Measurements from ENCODE around the gene TUBB4B. TPM values are rescaled to one million over a fixed set of nuclear protein-coding genes. Genes with fewer than 3 reads are reported as not detected.

Gene TUBB4B
- polyA plus RNA-seq, 2 of the 4 experiments (the other 2 are of a cell fraction), result 256 to 671 TPM

DNA sequence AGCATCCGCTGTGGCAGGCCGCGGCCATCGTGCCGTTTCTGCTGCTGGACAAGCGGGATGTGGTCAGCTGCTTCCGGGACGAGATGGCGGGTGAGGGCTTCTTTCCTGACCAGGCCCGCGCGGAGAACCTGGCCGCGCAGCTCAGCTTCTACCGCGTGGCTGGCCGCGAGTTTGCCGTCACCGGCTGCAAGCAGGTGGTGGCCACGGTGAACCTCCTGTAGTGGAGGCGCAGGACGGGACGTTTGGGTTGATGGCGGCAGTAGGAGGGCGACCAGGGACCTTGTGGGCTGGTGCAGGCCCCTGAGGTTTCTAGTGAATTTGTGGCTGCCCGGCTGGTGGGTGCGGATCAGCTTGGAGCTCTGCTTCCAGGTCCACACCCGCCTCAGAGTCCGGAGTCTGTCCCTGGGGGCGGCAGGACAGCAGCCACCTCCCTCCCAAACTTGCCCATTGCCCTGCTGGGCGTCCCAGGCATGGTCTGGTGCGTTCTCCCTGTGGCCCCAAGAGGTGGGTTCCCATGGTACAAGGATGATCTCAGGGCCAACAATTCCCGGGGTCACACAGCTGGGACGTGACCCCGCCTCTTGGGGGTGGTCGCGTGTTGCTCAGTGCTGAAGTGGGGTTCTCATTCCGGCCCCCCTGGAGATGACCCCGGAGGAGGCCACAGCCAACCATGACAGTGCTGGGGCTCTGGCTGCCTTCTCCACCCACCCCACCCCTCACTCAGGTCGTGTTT is 38.8 kb downstream of the TUBB4B start:
- no peak for TF ChIP-seq CHD2 (IDR thresholded peaks at IDR 0.05; ENCODE audit: low read length, partially characterized antibody)
- TF ChIP-seq BHLHE40 (IDR thresholded peaks at IDR 0.05; ENCODE audit: low read depth, low read length), result no peak
- TF ChIP-seq RNF2 (IDR thresholded peaks at IDR 0.05; ENCODE audit: borderline replicate concordance, low read depth), result no peak
- no peak for TF ChIP-seq FOSL2 (IDR thresholded peaks at IDR 0.05)
- TF ChIP-seq FOSL2 (CRISPR knock-in tag; IDR thresholded peaks at IDR 0.05), result no peak
- no peak for TF ChIP-seq SMC3 (IDR thresholded peaks at IDR 0.05)
- TF ChIP-seq HDAC2 (IDR thresholded peaks at IDR 0.05), result no peak
- TF ChIP-seq, protein P1, sequence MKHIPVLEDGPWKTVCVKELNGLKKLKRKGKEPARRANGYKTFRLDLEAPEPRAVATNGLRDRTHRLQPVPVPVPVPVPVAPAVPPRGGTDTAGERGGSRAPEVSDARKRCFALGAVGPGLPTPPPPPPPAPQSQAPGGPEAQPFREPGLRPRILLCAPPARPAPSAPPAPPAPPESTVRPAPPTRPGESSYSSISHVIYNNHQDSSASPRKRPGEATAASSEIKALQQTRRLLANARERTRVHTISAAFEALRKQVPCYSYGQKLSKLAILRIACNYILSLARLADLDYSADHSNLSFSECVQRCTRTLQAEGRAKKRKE (CRISPR knock-in tag; IDR thresholded peaks at IDR 0.05; ENCODE audit: low read depth), result no peak
- TF ChIP-seq, protein P2, sequence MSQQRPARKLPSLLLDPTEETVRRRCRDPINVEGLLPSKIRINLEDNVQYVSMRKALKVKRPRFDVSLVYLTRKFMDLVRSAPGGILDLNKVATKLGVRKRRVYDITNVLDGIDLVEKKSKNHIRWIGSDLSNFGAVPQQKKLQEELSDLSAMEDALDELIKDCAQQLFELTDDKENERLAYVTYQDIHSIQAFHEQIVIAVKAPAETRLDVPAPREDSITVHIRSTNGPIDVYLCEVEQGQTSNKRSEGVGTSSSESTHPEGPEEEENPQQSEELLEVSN (IDR thresholded peaks at IDR 0.05; ENCODE audit: borderline replicate concordance, low read depth), result no peak
- TF ChIP-seq RCOR1 (IDR thresholded peaks at IDR 0.05; ENCODE audit: low read depth, low read length), result no peak
- TF ChIP-seq JUNB (IDR thresholded peaks at IDR 0.05), result no peak
- no peak for TF ChIP-seq SREBF2 (IDR thresholded peaks at IDR 0.05)
- TF ChIP-seq JUN (IDR thresholded peaks at IDR 0.05), result no peak
- TF ChIP-seq, protein P3, sequence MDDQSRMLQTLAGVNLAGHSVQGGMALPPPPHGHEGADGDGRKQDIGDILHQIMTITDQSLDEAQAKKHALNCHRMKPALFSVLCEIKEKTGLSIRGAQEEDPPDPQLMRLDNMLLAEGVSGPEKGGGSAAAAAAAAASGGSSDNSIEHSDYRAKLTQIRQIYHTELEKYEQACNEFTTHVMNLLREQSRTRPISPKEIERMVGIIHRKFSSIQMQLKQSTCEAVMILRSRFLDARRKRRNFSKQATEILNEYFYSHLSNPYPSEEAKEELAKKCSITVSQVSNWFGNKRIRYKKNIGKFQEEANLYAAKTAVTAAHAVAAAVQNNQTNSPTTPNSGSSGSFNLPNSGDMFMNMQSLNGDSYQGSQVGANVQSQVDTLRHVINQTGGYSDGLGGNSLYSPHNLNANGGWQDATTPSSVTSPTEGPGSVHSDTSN (IDR thresholded peaks at IDR 0.05), result no peak
- TF ChIP-seq ZC3H11A (IDR thresholded peaks at IDR 0.05), result no peak
- TF ChIP-seq HOXB13 (CRISPR knock-in tag; IDR thresholded peaks at IDR 0.05; ENCODE audit: low read depth), result no peak
- TF ChIP-seq, protein P4, sequence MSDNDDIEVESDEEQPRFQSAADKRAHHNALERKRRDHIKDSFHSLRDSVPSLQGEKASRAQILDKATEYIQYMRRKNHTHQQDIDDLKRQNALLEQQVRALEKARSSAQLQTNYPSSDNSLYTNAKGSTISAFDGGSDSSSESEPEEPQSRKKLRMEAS (IDR thresholded peaks at IDR 0.05), result no peak
- WGBS (ENCODE audit: missing lambda C conversion rate), result 95% methylated on average over 34 of the region's 41 CpGs
- no peaks in the 10 kb centered on the region for H3K9me3 ChIP-seq
- DNase-seq (ENCODE audit: low read depth in 1 of 2, low spot score in 1 of 2) (no peak), ATAC-seq (no peak), FAIRE-seq (no peak)
- H3K4me2 ChIP-seq, result no peak overlapping the region
- no peak overlapping the region for H3K4me3 ChIP-seq
- H3K4me1 ChIP-seq, result peaks cover 32% of the 10 kb centered on the region
- ChIA-PET POLR2A (interaction anchor here (1.4 kb wide), 1 partner anchor 39 kb away, joined by 4 read pairs; the partner anchor contains the start of gene TUBB4B), CTCF (interaction anchor here (1.0 to 2.5 kb wide), 8 partner anchors 10 to 273 kb away, joined by 3 to 9 read pairs (median 3); partner anchors contain the start of gene NRARP)
- no peak overlapping the region for H3K27ac ChIP-seq

DNA sequence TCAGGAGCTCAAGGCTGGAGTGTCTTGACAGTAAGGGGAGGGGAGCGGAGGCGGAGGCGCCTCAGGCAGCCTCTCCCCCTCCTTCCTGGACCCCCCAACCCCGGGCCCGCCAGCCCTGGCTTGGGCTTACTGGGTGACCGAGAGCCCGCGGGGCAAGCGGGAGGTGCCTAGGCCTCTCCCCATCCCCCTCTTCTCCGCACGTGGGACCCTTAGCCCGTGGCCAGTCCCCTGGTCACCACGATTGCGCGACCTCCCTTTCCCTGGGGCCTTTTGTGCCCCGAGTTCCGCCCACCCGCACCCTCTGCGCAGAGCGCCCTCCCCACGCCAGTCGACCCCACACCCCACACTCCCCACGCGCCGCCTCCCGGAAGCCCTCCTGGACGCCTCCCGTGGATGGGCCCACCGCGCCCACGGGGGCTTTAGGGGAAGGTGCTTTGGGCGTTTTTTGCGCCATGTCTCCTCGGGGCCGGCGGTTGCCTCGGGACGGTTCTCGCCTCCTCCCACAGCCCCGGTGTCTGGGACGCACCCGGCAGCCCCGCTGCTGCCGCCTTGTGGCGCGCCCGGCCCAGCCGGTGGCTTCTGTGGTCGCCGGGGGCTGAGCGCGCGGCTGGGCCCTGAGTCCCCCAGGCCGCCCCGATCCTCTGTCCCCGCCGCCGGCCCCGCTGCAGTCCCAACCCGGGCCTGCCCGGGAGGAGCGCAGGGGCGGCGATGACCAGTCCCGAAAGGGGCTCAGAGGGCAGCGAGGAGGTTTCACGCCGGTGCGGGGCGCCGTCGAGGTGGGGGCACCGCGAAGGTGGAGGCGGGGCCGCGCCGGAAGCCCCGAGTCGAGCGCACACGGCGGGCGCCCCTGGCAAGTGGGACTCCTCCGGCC is 39.6 kb downstream of the TUBB4B start:
- DNase-seq (ENCODE audit: low read depth in 1 of 2, low spot score in 1 of 2), result no peak
- no peaks in the 10 kb centered on the region for H3K9me3 ChIP-seq
- peaks cover 27% of the 10 kb centered on the region for H3K4me1 ChIP-seq
- H3K4me2 ChIP-seq, result no peak overlapping the region
- CTCF ChIA-PET, result interaction anchor here (0.9 to 2.5 kb wide), 6 partner anchors 9 to 44 kb away, joined by 3 to 9 read pairs (median 4); partner anchors contain the start of gene NRARP
- POLR2A ChIA-PET, result no interaction called here
- no peak overlapping the region for H3K4me3 ChIP-seq
- WGBS (ENCODE audit: missing lambda C conversion rate), result 95% methylated on average over 70 of the region's 85 CpGs
- TF ChIP-seq HDAC2 (IDR thresholded peaks at IDR 0.05) (no peak), BHLHE40 (IDR thresholded peaks at IDR 0.05; ENCODE audit: low read depth, low read length) (no peak), MAZ (IDR thresholded peaks at IDR 0.05; ENCODE audit: borderline replicate concordance, low read depth, low read length) (no peak), ZC3H11A (IDR thresholded peaks at IDR 0.05) (no peak), RARB (CRISPR knock-in tag; IDR thresholded peaks at IDR 0.05) (no peak), HOXB13 (CRISPR knock-in tag; IDR thresholded peaks at IDR 0.05; ENCODE audit: low read depth) (no peak), FOSL2 (IDR thresholded peaks at IDR 0.05) (no peak), FOSL2 (CRISPR knock-in tag; IDR thresholded peaks at IDR 0.05) (no peak), CBX8 (IDR thresholded peaks at IDR 0.05) (no peak), POLR2A (IDR thresholded peaks at IDR 0.05; ENCODE audit: low read length) (no peak), NPAS2 (CRISPR knock-in tag; IDR thresholded peaks at IDR 0.05; ENCODE audit: borderline replicate concordance) (no peak), RCOR1 (IDR thresholded peaks at IDR 0.05; ENCODE audit: low read depth, low read length) (no peak), CHD2 (IDR thresholded peaks at IDR 0.05; ENCODE audit: low read length, partially characterized antibody) (no peak), POLR2AphosphoS2 (conservative IDR thresholded peaks at IDR 0.05; ENCODE audit: low read length) (no peak), HEYL (CRISPR knock-in tag; IDR thresholded peaks at IDR 0.05) (no peak), TFCP2L1 (CRISPR knock-in tag; IDR thresholded peaks at IDR 0.05) (no peak)
- TF ChIP-seq, protein P5, sequence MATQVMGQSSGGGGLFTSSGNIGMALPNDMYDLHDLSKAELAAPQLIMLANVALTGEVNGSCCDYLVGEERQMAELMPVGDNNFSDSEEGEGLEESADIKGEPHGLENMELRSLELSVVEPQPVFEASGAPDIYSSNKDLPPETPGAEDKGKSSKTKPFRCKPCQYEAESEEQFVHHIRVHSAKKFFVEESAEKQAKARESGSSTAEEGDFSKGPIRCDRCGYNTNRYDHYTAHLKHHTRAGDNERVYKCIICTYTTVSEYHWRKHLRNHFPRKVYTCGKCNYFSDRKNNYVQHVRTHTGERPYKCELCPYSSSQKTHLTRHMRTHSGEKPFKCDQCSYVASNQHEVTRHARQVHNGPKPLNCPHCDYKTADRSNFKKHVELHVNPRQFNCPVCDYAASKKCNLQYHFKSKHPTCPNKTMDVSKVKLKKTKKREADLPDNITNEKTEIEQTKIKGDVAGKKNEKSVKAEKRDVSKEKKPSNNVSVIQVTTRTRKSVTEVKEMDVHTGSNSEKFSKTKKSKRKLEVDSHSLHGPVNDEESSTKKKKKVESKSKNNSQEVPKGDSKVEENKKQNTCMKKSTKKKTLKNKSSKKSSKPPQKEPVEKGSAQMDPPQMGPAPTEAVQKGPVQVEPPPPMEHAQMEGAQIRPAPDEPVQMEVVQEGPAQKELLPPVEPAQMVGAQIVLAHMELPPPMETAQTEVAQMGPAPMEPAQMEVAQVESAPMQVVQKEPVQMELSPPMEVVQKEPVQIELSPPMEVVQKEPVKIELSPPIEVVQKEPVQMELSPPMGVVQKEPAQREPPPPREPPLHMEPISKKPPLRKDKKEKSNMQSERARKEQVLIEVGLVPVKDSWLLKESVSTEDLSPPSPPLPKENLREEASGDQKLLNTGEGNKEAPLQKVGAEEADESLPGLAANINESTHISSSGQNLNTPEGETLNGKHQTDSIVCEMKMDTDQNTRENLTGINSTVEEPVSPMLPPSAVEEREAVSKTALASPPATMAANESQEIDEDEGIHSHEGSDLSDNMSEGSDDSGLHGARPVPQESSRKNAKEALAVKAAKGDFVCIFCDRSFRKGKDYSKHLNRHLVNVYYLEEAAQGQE (IDR thresholded peaks at IDR 0.05), result no peak
- H3K27ac ChIP-seq, result no peak overlapping the region
- ATAC-seq, result no peak
- no peak for FAIRE-seq

All from A549 (cell line).